K562 (cell line): Measurements from ENCODE around the gene ARHGAP29. TPM values are rescaled to one million over a fixed set of nuclear protein-coding genes. Genes with fewer than 3 reads are reported as not detected.
"Not testable (repeated sequence)": the region's sequence is repeated elsewhere in the genome, so short reads cannot be mapped to it uniquely, and the experiment has no call there.

Experiments
- ATAC-seq: fragments of 200-7000 bp; cut with Tn5 transposase; 3 replicates; pipeline ENCODE4 v1.9.1; 2020; ENCODE audit warnings: moderate library complexity
- BruUV-seq: library from RNA; stranded (reverse); fragments of 400-500 nt; replicated peaks from 2 replicates; lab custom pipeline; 2021; lab: Mats Ljungman, UMichigan
- CTCF ChIA-PET: fragments of 300-600 bp; formaldehyde crosslinking; extraction: SDS; loops from one replicate; lab custom pipeline; 2021; ENCODE audit warnings: low intra/inter-chr PET ratio; lab: Yijun Ruan, JAX
- POLR2A ChIA-PET: fragments of 300-600, 350-650 bp; sonication (Branson Sonifier 250); formaldehyde crosslinking; extraction: SDS; loops from one replicate; lab custom pipeline; 2021; ENCODE audit warnings: antibody characterized with exemption, inconsistent platforms; lab: Yijun Ruan, JAX
- DNase-seq, 4 experiments: peaks; one replicate each; pipeline versions ENCODE4 v3.0.0 to v3.0.0-alpha.2; 2011 to 2018; ENCODE audit warnings: low spot score in 3 of 4, mixed read lengths in 3 of 4; ENCODE audit errors: extremely low read depth in 1 of 4
- FAIRE-seq: peaks from 2 replicates; lab custom pipeline; 2011; peaks lifted over from hg19 to GRCh38; lab: Jason Lieb, UNC
- H2AFZ ChIP-seq: 2 replicates; pipeline ENCODE4 v1.6.0; 2011; ENCODE audit warnings: low read depth, low read length, control low read depth, inconsistent platforms
- H3K27ac ChIP-seq: fragments of 200-600 bp; 3 replicates; pipeline ENCODE4 v1.8.0; 2011; ENCODE audit warnings: low read depth, mild to moderate bottlenecking, control low read depth, inconsistent platforms, low read length, moderate library complexity, mixed read lengths; ENCODE audit errors: extremely low read depth
- H3K27me3 ChIP-seq, 2 experiments: fragments of 300-600 bp in 1 of 2; 2 replicates in 1 of 2; 3 replicates in 1 of 2; pipeline versions ENCODE4 v1.6.0 to v1.8.0; 2011; ENCODE audit warnings: inconsistent platforms in 2 of 2, low read length in 2 of 2, mild to moderate bottlenecking in 1 of 2, mixed read lengths in 1 of 2, moderate library complexity in 1 of 2; ENCODE audit not compliant: control insufficient read depth in 2 of 2, insufficient read depth in 2 of 2
- H3K36me3 ChIP-seq: fragments of 300-600 bp; 3 replicates; pipeline ENCODE4 v1.8.0; 2011; ENCODE audit warnings: mild to moderate bottlenecking, low read length, inconsistent platforms; ENCODE audit not compliant: control insufficient read depth, insufficient read depth
- H3K4me1 ChIP-seq, 2 experiments: fragments of 200-600 bp in 1 of 2; replicated peaks in 1 of 2; 2 replicates in 1 of 2; 3 replicates in 1 of 2; pipeline versions ENCODE4 v1.5.1 to v1.8.0; 2011; ENCODE audit warnings: inconsistent platforms in 2 of 2, low read length in 2 of 2, mild to moderate bottlenecking in 1 of 2, mixed read lengths in 1 of 2, moderate library complexity in 1 of 2; ENCODE audit not compliant: control insufficient read depth in 2 of 2, insufficient read depth in 2 of 2
- H3K4me2 ChIP-seq: 2 replicates; pipeline ENCODE4 v1.6.1; 2011; ENCODE audit warnings: low read length, control low read depth, inconsistent platforms, mixed read lengths; ENCODE audit not compliant: insufficient read depth
- H3K4me3 ChIP-seq: fragments of 200-600 bp; sonication (generic), shearing (Covaris generic); 2 replicates; pipeline ENCODE4 v1.5.1; 2016; ENCODE audit warnings: control low read depth, inconsistent platforms
- H3K79me2 ChIP-seq: fragments of 200-600 bp; 3 replicates; pipeline ENCODE4 v1.8.0; 2011; ENCODE audit warnings: low read length, inconsistent platforms; ENCODE audit not compliant: control insufficient read depth, insufficient read depth
- H3K9ac ChIP-seq, 2 experiments: 2 replicates each; pipeline versions ENCODE4 v1.6.0 to v1.6.1; 2011; ENCODE audit warnings: low read depth in 2 of 2, low read length in 2 of 2, control low read depth in 1 of 2, inconsistent platforms in 1 of 2, mild to moderate bottlenecking in 1 of 2, mixed read lengths in 1 of 2; ENCODE audit not compliant: insufficient read depth in 1 of 2
- H3K9me1 ChIP-seq: one replicate; pipeline ENCODE4 v1.6.0; 2011; ENCODE audit warnings: inconsistent platforms, mild to moderate bottlenecking, low read length, moderate library complexity; ENCODE audit not compliant: control insufficient read depth, insufficient read depth
- H3K9me3 ChIP-seq: replicated peaks from 2 replicates; pipeline ENCODE4 v1.5.1; 2011; ENCODE audit warnings: low read depth, low read length, inconsistent platforms; ENCODE audit not compliant: control insufficient read depth, insufficient read depth
- H4K20me1 ChIP-seq: replicated peaks from 2 replicates; pipeline ENCODE4 v1.6.1; 2011; ENCODE audit warnings: low read length, inconsistent platforms, mixed read lengths; ENCODE audit not compliant: control insufficient read depth, insufficient read depth
- ARID3B ChIP-seq: fragments of 250-450 bp; sonication (Bioruptor Pico); IDR thresholded peaks from 2 replicates; pipeline ENCODE4 v1.4.0; 2020; ENCODE audit warnings: borderline replicate concordance
- E2F5 ChIP-seq: sonication (generic); formaldehyde crosslinking; IDR thresholded peaks from 2 replicates; pipeline ENCODE4 v1.8.0; 2022; ENCODE audit warnings: mild to moderate bottlenecking, missing genetic modification reagents
- GTF2E2 ChIP-seq: fragments of 200-800 bp; sonication (Bioruptor generic); IDR thresholded peaks from 2 replicates; pipeline ENCODE4 v1.6.1; 2016; ENCODE audit warnings: missing genetic modification characterization, missing compliant biosample characterization
- NCOR1 ChIP-seq: fragments of 450-650 bp; IDR thresholded peaks from 2 replicates; pipeline ENCODE4 v1.6.1; 2016; ENCODE audit warnings: mild to moderate bottlenecking, moderate library complexity
- RBM22 ChIP-seq: fragments of 200-400 bp; formaldehyde crosslinking; IDR thresholded peaks from 2 replicates; pipeline ENCODE4 v1.6.1; 2018; ENCODE audit warnings: low read length, low read depth; ENCODE audit not compliant: poor library complexity, severe bottlenecking
- THAP12 ChIP-seq: fragments of 250-450 bp; sonication (Bioruptor Pico); IDR thresholded peaks from 2 replicates; pipeline ENCODE4 v1.9.0; 2021; ENCODE audit warnings: mild to moderate bottlenecking, inconsistent platforms
- WGBS: fragments of 100-300 bp; shearing (Covaris generic); methylation state at CpG from one replicate; pipeline ENCODE4 v1.1.6; 2016; ENCODE audit warnings: low coverage, mixed read lengths; ENCODE audit not compliant: insufficient coverage; ENCODE audit errors: missing lambda C conversion rate; 5-methylcytosine and 5-hydroxymethylcytosine counted together
- in situ Hi-C: fragments of 300-500 bp; cut with MboI; formaldehyde crosslinking; loops from 4 replicates; pipeline ENCODE4 v1.15.0; 2018; ENCODE audit warnings: inconsistent platforms, mixed read lengths
- intact Hi-C: fragments of 100-400 bp; cut with micrococcal nuclease; formaldehyde crosslinking; loops from 2 replicates; pipeline ENCODE4 v1.14.2; 2022
- polyA plus RNA-seq, 8 experiments: library from polyadenylated mRNA; depleted of rRNA in 4 of 8; stranded (reverse) in 5 of 8; unstranded in 3 of 8; fragments of >200 nt; fragmentation: Nextera tagmentation in 2 of 8; fragmentation: Illumina TruSeq in 1 of 8; extraction: Ambion mirVana in 2 of 8; extraction: Trizol in 1 of 8; gene quantifications; 2 replicates each; pipeline versions ENCODE4 v1.2.1 to v1.2.3, GENCODE V29; 2011 to 2014; ENCODE audit warnings: inconsistent platforms in 1 of 8, missing spikeins in 1 of 8
- total RNA-seq, 7 experiments: library from RNA; depleted of rRNA in 6 of 7; stranded (reverse); fragments of >200 nt in 6 of 7; fragmentation: Illumina TruSeq in 2 of 7; extraction: Trizol in 2 of 7; gene quantifications; 2 replicates each; pipeline versions ENCODE4 v1.2.1 to v1.2.3, GENCODE V29; 2011 to 2021; ENCODE audit warnings: low replicate concordance in 1 of 7

Gene ARHGAP29
- total and polyA plus RNA-seq, 9 of the 15 experiments (the other 6 are each of a cell fraction or from before 2014, with no cell fraction given): under 0.01 to 0.13 (median 0.02) TPM; not detected in 5

GRCh38 chr1:94149166-94149565 lies 88.2 kb downstream of the ARHGAP29 start:
- CTCF ChIA-PET, H3K9ac ChIP-seq, intact Hi-C loops, in situ Hi-C loops, FAIRE-seq, H3K27ac ChIP-seq, H3K79me2 ChIP-seq, H3K4me1 ChIP-seq, H4K20me1 ChIP-seq, H3K4me2 ChIP-seq, H2AFZ ChIP-seq, BruUV-seq, H3K4me3 ChIP-seq, DNase-seq, ATAC-seq, POLR2A ChIA-PET, H3K9me3 ChIP-seq, H3K9me1 ChIP-seq, H3K27me3 ChIP-seq, H3K36me3 ChIP-seq: not testable (repeated sequence)

GRCh38 chr1:94146273-94146672 lies 91.1 kb downstream of the ARHGAP29 start:
- no peaks in the 10 kb centered on the region for H3K36me3 ChIP-seq
- ChIA-PET POLR2A (no interaction called here), CTCF (no interaction called here)
- intact Hi-C loops (no loop called here), in situ Hi-C loops (no loop called here)
- no peaks in the 10 kb centered on the region; a peak in 1 of 5 replicates for H3K27me3 ChIP-seq
- TF ChIP-seq GTF2E2 (no peak), THAP12 (CRISPR knock-in tag) (no peak), ARID3B (CRISPR knock-in tag) (no peak), RBM22 (no peak), NCOR1 (no peak), E2F5 (no peak)
- no peaks in the 10 kb centered on the region for H3K9me1 ChIP-seq
- no peaks in the 10 kb centered on the region for H4K20me1 ChIP-seq
- FAIRE-seq: no peak
- WGBS: 0% methylated on average over 5 of the region's 5 CpGs
- H3K4me1 ChIP-seq: no peaks in the 10 kb centered on the region
- no peak for ATAC-seq
- no peak overlapping the region for H3K4me3 ChIP-seq
- no peak overlapping the region for H3K27ac ChIP-seq
- H3K4me2 ChIP-seq: no peak overlapping the region
- no TSS peak for BruUV-seq
- no peaks in the 10 kb centered on the region for H3K79me2 ChIP-seq
- H3K9ac ChIP-seq: no peak overlapping the region
- DNase-seq: no peak
- H2AFZ ChIP-seq: no peak overlapping the region
- no peaks in the 10 kb centered on the region; the same call in 1 of the 2 replicates for H3K9me3 ChIP-seq
